Kidney (tissue), 14 donors: ENCODE data around the gene ALDH3A1. TPM values are rescaled to one million over a fixed set of nuclear protein-coding genes. Genes with fewer than 3 reads are reported as not detected.

Experiments used
- DNase-seq, 5 donors: peaks; one replicate each; pipeline ENCODE4 v3.0.0-alpha.2; 2013 to 2020
- FAIRE-seq: peaks from 2 replicates; lab custom pipeline; 2012; peaks lifted over from hg19 to GRCh38; lab: Jason Lieb, UNC
- H3K27ac ChIP-seq, 2 donors: one replicate each; pipeline ENCODE4 v1.7.0; 2013; ENCODE audit warnings: low read depth in 2 of 2, low read length in 2 of 2, inconsistent platforms in 1 of 2
- H3K27me3 ChIP-seq: one replicate; pipeline ENCODE4 v1.7.1; 2013; ENCODE audit warnings: low read length, inconsistent platforms; ENCODE audit not compliant: control insufficient read depth, insufficient read depth
- H3K36me3 ChIP-seq, 3 donors: one replicate each; pipeline versions ENCODE4 v1.7.0 to v1.7.1; 2013; ENCODE audit warnings: low read length in 3 of 3, control low read depth in 1 of 3, inconsistent platforms in 1 of 3; ENCODE audit not compliant: insufficient read depth in 3 of 3, control insufficient read depth in 2 of 3
- H3K4me1 ChIP-seq, 3 donors: one replicate each; pipeline versions ENCODE4 v1.7.0 to v1.7.1; 2013; ENCODE audit warnings: low read length in 3 of 3, inconsistent platforms in 1 of 3, low read depth in 1 of 3; ENCODE audit not compliant: control insufficient read depth in 2 of 3, insufficient read depth in 2 of 3
- H3K4me3 ChIP-seq, 3 donors: one replicate each; pipeline versions ENCODE4 v1.7.0 to v1.8.1; 2013; ENCODE audit warnings: low read length in 3 of 3, control low read depth in 1 of 3, inconsistent platforms in 1 of 3
- H3K9ac ChIP-seq, 3 donors: one replicate each; pipeline versions ENCODE4 v1.7.0 to v1.7.1; 2013; ENCODE audit warnings: low read length in 3 of 3, control low read depth in 1 of 3, inconsistent platforms in 1 of 3
- H3K9me3 ChIP-seq, 3 donors: one replicate each; pipeline versions ENCODE4 v1.7.0 to v1.7.1; 2013; ENCODE audit warnings: low read length in 3 of 3, control low read depth in 1 of 3, inconsistent platforms in 1 of 3; ENCODE audit not compliant: control insufficient read depth in 2 of 3, insufficient read depth in 1 of 3
- CTCF ChIP-seq: IDR thresholded peaks from 3 replicates; pipeline ENCODE4 v1.5.1; 2012; ENCODE audit warnings: mild to moderate bottlenecking, moderate library complexity, borderline replicate concordance; ENCODE audit not compliant: insufficient read depth; ENCODE audit errors: extremely low read depth
- intact Hi-C: fragments of 100-400 bp; cut with DNase I; formaldehyde crosslinking; loops from one replicate; pipeline ENCODE4 v1.11.1; 2022
- polyA plus RNA-seq: library from polyadenylated mRNA; stranded (reverse); fragments of 350-450 nt; fragmentation: Illumina TruSeq; extraction: RNeasy Lipid Tissue Mini Kit (QIAGEN cat#74804); gene quantifications from one replicate; pipeline ENCODE4 v1.2.3, GENCODE V29; 2014; ENCODE audit warnings: low read depth, low replicate concordance; ENCODE audit not compliant: insufficient read depth
- total RNA-seq: library from RNA; stranded (reverse); fragmentation: NEBNext Ultra II Directional; extraction: Animal tissue kit (Norgen Biotek cat#: 25700); gene quantifications from one replicate; pipeline ENCODE4 v1.2.1, GENCODE V29; 2021
- donor health status: control.
- donor health status: control.
- donor health status: control.
- donor health status: control.
- donor health status: control.
- donor health status: DM: yes; HTN: yes; CAD: no.
- donor health status: Normal renal cell carcinoma (clear cell type).

ALDH3A1 gene
- total and polyA plus RNA-seq, 2 donors from 2014 or later = 0.75 to 1.4 TPM

- TF ChIP-seq CTCF = no peak
- FAIRE-seq (no peak), DNase-seq (no peak)
- intact Hi-C loops = no loop called here
- Histone ChIP-seq H3K4me3 (peak overlapping the region in 1 of 3 donors; percentile 39), H3K9ac (no peak overlapping the region), H3K9me3 (no peaks in the 10 kb centered on the region), H3K27ac (no peak overlapping the region), H3K36me3 (no peaks in the 10 kb centered on the region), H3K4me1 (peaks cover 0 to 21% (median 12%) of the 10 kb centered on the region in 3 donors), H3K27me3 (no peaks in the 10 kb centered on the region)
Observed at GRCh38 chr17:19713462-19713861, 34.6 kb downstream of the ALDH3A1 start.

- TF ChIP-seq CTCF = no peak
- intact Hi-C loops = no loop called here
- Histone ChIP-seq H3K4me3 (no peak overlapping the region), H3K9me3 (no peaks in the 10 kb centered on the region), H3K27ac (no peak overlapping the region), H3K4me1 (peaks cover 0 to 17% (median 6%) of the 10 kb centered on the region in 3 donors), H3K9ac (no peak overlapping the region), H3K36me3 (no peaks in the 10 kb centered on the region), H3K27me3 (no peaks in the 10 kb centered on the region)
- DNase-seq = no peak
- no peak for FAIRE-seq
Observed at GRCh38 chr17:19712436-19713004, 35.6 kb downstream of the ALDH3A1 start.

- no peak overlapping the region for H3K27ac ChIP-seq
- no peak overlapping the region for H3K4me3 ChIP-seq
- FAIRE-seq = no peak
- no peaks in the 10 kb centered on the region for H3K27me3 ChIP-seq
- intact Hi-C loops = no loop called here
- H3K4me1 ChIP-seq = peaks cover 0 to 2% (median 0%) of the 10 kb centered on the region in 3 donors
- H3K9me3 ChIP-seq = no peaks in the 10 kb centered on the region
- no peak overlapping the region for H3K9ac ChIP-seq
- TF ChIP-seq CTCF = no peak
- H3K36me3 ChIP-seq = no peaks in the 10 kb centered on the region
- DNase-seq = no peak
Observed at GRCh38 chr17:19709841-19710240, 38.3 kb downstream of the ALDH3A1 start.
